NCI-H345 treated with DMSO at 0.1 percent for 48 hours (cell line): ENCODE measurements around the gene SYT3.
"Not testable (repeated sequence)": the region's sequence is repeated elsewhere in the genome, so short reads cannot be mapped to it uniquely, and the experiment has no call there.

Source experiments
- DNase-seq: peaks from one replicate; lab custom pipeline; 2025; ENCODE audit not compliant: unreplicated experiment; lab: John Stamatoyannopoulos, UW

The SYT3 gene

GRCh38 chr19:50604264-50605073, 35.2 kb downstream of the SYT3 start:
- not testable (repeated sequence) for DNase-seq

DNA sequence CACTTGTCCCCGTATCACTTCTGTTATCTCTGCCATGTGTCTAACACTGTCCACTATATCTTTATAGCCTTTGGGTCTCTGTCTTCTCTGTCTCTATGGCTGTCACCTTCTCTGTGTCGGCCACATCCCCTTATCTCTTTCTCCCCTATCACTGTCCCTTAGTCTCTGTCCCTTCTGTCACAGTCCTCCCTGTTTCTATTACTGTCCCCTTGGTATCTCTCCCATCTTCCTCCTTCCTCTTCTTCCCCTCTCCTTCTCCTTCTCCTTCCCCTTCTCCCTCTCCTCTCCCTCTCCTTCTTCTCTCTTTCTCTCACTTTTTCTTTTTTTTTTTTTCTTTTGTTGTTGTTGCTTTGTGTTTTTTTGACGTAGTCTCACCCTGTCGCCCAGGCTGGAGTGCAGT, 36.7 kb downstream of the SYT3 start:
- DNase-seq = no peak

- DNase-seq = no peak
These were observed 37.2 kb downstream of the SYT3 start for GRCh38 chr19:50602496-50602895.

- no peak for DNase-seq
These were observed 37.6 kb downstream of the SYT3 start for GRCh38 chr19:50602089-50602422.

- no peak for DNase-seq
These were observed 38.1 kb downstream of the SYT3 start for GRCh38 chr19:50601407-50602088.

- no peak for DNase-seq
These were observed 40.3 kb downstream of the SYT3 start for GRCh38 chr19:50599427-50599826.

DNA sequence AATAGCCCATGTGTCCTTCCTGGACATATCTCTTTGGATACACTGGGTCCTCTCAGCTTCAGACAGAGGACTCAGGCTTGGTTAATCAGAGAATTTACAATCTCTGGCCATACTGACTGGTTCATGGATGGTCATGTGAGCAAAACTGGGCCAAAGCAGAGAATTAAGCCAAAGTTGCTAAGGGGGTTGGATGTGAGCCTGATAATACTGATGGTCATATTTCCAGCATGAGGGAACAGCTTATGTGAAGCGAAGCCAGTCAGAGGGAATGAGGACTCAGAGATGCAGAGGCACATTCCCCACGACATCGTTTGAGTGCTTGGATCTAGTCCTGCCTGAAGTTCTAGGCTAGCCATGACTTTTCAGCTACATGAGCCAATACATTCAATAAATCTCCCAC, 49.5 kb downstream of the SYT3 start:
- no peak for DNase-seq

DNA sequence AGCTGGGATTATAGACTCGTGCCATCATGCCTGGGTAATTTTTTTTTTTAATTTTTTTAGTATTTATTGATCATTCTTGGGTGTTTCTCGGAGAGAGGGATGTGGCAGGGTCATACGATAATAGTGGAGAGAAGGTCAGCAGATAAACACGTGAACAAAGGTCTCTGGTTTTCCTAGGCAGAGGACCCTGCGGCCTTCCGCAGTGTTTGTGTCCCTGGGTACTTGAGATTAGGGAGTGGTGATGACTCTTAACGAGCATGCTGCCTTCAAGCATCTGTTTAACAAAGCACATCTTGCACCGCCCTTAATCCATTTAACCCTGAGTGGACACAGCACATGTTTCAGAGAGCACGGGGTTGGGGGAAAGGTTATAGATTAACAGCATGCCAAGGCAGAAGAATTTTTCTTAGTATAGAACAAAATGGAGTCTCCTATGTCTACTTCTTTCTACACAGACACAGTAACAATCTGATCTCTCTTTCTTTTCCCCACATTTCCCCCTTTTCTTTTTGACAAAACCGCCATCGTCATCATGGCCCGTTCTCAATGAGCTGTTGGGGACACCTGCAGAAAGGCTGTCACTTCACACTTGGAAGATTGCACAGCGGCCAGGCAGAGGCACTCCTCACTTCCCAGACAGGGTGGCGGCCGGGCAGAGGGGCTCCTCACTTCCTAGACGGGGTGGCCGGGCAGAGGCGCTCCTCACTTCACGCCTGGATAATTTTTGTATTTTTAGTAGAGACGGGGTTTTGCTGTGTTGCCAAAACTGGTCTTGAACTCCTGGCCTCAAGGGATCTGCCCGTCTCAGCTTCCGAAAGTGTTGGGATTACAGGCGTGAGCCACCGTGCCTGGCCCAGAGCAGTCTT, 57.7 kb downstream of the SYT3 start:
- DNase-seq = not testable (repeated sequence)

GRCh38 chr19:50580970-50581634, 58.6 kb downstream of the SYT3 start:
- DNase-seq = no peak

DNA sequence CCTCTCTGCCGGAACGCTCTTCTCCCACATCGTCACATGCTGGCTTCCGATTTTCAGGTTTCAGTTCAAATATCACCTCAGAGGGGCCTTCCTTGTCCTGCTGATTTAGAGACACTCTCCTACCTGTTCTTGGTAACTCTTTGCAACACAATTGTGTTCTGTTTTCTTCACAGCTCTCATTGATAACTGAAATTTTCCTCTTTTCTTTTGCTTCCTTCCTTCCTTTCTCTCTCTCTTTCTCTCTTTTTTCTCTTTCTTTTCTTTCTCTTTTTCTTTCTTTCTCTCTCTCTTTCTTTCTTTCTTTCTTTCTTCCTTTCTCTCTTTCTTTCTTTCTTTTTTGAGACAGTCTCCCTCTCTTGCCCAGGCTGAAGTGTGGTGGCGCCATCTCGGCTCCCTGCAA, 59.4 kb downstream of the SYT3 start:
- no peak for DNase-seq

DNA sequence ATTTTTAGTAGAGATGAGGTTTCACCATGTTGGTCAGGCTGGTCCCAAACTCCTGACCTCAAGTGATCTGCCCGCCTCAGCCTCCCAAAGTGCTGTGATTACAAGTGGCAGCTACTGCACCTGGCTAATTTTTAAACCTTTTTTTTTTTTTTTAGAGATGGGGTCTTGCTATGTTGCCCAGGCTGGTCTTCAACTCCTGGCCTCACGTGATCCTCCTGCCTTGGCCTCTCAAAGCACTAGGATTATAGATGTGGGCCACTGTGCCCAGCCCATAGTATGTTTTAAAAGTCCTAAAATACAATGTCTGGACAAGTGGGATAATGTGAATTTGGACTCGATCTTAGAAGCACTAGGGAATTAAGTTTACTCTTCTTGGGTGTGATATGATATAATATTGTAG, 62.9 kb downstream of the SYT3 start:
- not testable (repeated sequence) for DNase-seq

DNA sequence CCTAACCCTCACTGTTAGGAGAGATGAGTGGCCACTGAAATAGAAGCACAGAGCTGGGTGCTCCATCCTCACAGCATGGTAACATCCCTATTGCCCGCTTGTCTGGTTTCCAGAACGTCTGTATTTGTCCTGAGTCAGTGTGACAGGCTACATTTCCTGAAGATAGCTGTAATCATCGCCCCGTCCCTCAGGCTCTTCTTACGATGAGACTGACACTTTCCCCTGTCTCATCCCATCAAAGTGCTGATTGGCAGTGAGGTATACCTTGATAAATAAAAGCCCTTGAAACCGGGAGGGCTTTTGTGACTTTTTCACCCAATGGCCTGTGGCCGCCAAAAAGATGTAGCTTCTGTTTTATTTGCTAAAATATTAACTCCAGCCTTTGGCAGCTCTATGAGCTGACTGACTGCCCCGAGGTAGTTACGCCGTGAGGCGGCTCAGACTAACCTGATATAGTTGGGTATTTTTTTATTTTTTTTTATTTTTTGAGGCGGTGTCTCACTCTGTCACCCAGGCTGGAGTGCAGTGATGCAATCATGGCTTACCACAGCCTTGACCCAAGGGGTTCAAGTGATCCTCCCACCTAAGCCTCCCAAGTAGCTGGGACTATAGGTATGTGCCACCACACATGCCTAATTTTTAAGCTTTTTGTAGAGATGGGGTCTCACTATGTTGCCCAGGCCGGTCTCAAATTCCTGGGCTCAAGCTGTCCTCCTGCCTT, 65.8 kb downstream of the SYT3 start:
- no peak for DNase-seq
